Upper lobe of left lung (tissue), 6 donors: Measurements from ENCODE around the gene ZNF142. TPM values are rescaled to one million over a fixed set of nuclear protein-coding genes. Genes with fewer than 3 reads are reported as not detected.

Source experiments
- ATAC-seq, 2 donors: fragments of 200-7000 bp; cut with Tn5 transposase; one replicate each; pipeline ENCODE4 v1.9.1; 2022; ENCODE audit warnings: mild to moderate bottlenecking in 2 of 2, moderate library complexity in 2 of 2; ENCODE audit not compliant: low FRiP score in 2 of 2
- DNase-seq, 2 donors: peaks; one replicate each; pipeline ENCODE4 v3.0.0-alpha.2; 2019 to 2020
- H3K27ac ChIP-seq, 4 donors: fragments of 200-600 bp; sonication (generic); one replicate each; pipeline ENCODE4 v1.5.1; 2016 to 2019
- H3K27me3 ChIP-seq, 4 donors: fragments of 200-600 bp; sonication (generic); one replicate each; pipeline ENCODE4 v1.5.1; 2017 to 2019
- H3K36me3 ChIP-seq, 4 donors: fragments of 200-600 bp; sonication (generic); one replicate each; pipeline ENCODE4 v1.5.1; 2016 to 2019
- H3K4me1 ChIP-seq, 4 donors: fragments of 200-600 bp; sonication (generic); one replicate each; pipeline ENCODE4 v1.5.1; 2018 to 2019
- H3K4me3 ChIP-seq, 4 donors: fragments of 200-600 bp; sonication (generic); one replicate each; pipeline ENCODE4 v1.5.1; 2017 to 2019; ENCODE audit warnings: mild to moderate bottlenecking in 2 of 4, moderate library complexity in 1 of 4
- H3K9me3 ChIP-seq, 4 donors: fragments of 200-600 bp; sonication (generic); one replicate each; pipeline ENCODE4 v1.5.1; 2018 to 2019
- EP300 ChIP-seq, 4 donors: sonication (generic); formaldehyde crosslinking; IDR thresholded peaks; one replicate each; pipeline ENCODE4 v1.5.1; 2017; ENCODE audit warnings: antibody characterized with exemption in 4 of 4, control low read depth in 2 of 4
- POLR2A ChIP-seq, 4 donors: fragments of 450-650 bp; IDR thresholded peaks; one replicate each; pipeline ENCODE4 v1.5.1; 2016 to 2017; ENCODE audit warnings: antibody characterized with exemption in 4 of 4, mild to moderate bottlenecking in 2 of 4
- POLR2AphosphoS5 ChIP-seq, 2 donors: sonication (generic); formaldehyde crosslinking; IDR thresholded peaks; one replicate each; pipeline ENCODE4 v1.5.1; 2017; ENCODE audit warnings: antibody characterized with exemption in 2 of 2
- WGBS, 2 donors: methylation state at CpG; one replicate each; pipeline ENCODE4 v1.1.5; 2017 to 2018; 5-methylcytosine and 5-hydroxymethylcytosine counted together
- total RNA-seq, 6 donors: library from RNA; depleted of rRNA in 4 of 6; stranded (reverse); fragments of >200 nt in 4 of 6; gene quantifications; one replicate each; pipeline versions ENCODE4 v1.1.0 to v1.2.1, GENCODE V29; 2016 to 2021
- TF ChIP-seq, protein P1 (sequence below), 6 experiments: fragments of 450-650 bp in 4 of 6; fragments of 200-600 bp in 2 of 6; sonication (generic) in 2 of 6; IDR thresholded peaks; one replicate each; pipeline ENCODE4 v1.5.1; 2016 to 2019; ENCODE audit warnings: antibody characterized with exemption in 6 of 6
- donor health status: DM: no; HTN: no; CAD: no; lungs with moderate emphysema.
- donor health status: DM: no; HTN: yes; CAD: no; lungs with severe emphysema.

ZNF142 gene
- total RNA-seq, 6 donors from 2014 or later, result 17.1 to 58.7 (median 24.6) TPM

DNA sequence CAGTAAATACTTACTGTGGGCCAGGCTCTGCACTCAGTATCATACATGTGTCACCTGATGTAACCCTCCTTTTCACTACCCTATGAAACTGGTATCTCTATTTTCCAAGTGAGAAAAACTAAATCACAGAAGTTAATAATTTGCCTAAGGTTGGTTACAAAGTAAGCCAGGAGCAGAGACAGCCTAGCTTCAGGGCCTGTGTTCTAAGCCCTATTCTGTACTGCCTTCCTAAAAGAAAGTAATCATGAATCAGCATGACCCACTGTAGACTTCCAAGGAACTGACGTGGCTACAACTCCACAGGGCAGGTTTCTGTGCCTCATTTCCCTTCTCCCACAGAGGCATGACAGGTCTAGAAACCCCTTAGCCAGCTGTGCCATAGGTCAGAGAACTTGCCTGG is 14.3 kb downstream of the ZNF142 start:
- Histone ChIP-seq H3K4me1 (no peaks in the 10 kb centered on the region), H3K36me3 (peaks cover 35 to 97% (median 81%) of the 10 kb centered on the region in 4 donors), H3K4me3 (no peak overlapping the region), H3K27me3 (no peaks in the 10 kb centered on the region), H3K27ac (no peak overlapping the region), H3K9me3 (no peaks in the 10 kb centered on the region)
- DNase-seq (no peak), ATAC-seq (no peak)
- WGBS, 2 donors, result 82 to 100% methylated on average over 1 of the region's 1 CpG
- TF ChIP-seq POLR2AphosphoS5 (IDR thresholded peaks at IDR 0.05), result no peak

- no peaks in the 10 kb centered on the region for H3K4me1 ChIP-seq
- WGBS, 2 donors, result 94 to 96% methylated on average over 6 to 7 of the region's 11 CpGs
- peaks cover 36 to 97% (median 80%) of the 10 kb centered on the region in 4 donors for H3K36me3 ChIP-seq
- no peak overlapping the region for H3K27ac ChIP-seq
- DNase-seq (no peak), ATAC-seq (no peak)
- no peaks in the 10 kb centered on the region for H3K9me3 ChIP-seq
- no peak for TF ChIP-seq EP300 (IDR thresholded peaks at IDR 0.05)
- no peak for TF ChIP-seq POLR2AphosphoS5 (IDR thresholded peaks at IDR 0.05)
- H3K27me3 ChIP-seq, result no peaks in the 10 kb centered on the region
- H3K4me3 ChIP-seq, result no peak overlapping the region
These were observed 14.7 kb downstream of the ZNF142 start for GRCh38 chr2:218644721-218645120.

GRCh38 chr2:218643751-218644310 is 15.6 kb downstream of the ZNF142 start:
- H3K4me3 ChIP-seq, result no peak overlapping the region
- peaks cover 42 to 97% (median 79%) of the 10 kb centered on the region in 4 donors for H3K36me3 ChIP-seq
- H3K9me3 ChIP-seq, result no peaks in the 10 kb centered on the region
- no peaks in the 10 kb centered on the region for H3K4me1 ChIP-seq
- no peak for TF ChIP-seq POLR2A (IDR thresholded peaks at IDR 0.05)
- TF ChIP-seq POLR2AphosphoS5 (IDR thresholded peaks at IDR 0.05), result no peak
- TF ChIP-seq, protein P1, sequence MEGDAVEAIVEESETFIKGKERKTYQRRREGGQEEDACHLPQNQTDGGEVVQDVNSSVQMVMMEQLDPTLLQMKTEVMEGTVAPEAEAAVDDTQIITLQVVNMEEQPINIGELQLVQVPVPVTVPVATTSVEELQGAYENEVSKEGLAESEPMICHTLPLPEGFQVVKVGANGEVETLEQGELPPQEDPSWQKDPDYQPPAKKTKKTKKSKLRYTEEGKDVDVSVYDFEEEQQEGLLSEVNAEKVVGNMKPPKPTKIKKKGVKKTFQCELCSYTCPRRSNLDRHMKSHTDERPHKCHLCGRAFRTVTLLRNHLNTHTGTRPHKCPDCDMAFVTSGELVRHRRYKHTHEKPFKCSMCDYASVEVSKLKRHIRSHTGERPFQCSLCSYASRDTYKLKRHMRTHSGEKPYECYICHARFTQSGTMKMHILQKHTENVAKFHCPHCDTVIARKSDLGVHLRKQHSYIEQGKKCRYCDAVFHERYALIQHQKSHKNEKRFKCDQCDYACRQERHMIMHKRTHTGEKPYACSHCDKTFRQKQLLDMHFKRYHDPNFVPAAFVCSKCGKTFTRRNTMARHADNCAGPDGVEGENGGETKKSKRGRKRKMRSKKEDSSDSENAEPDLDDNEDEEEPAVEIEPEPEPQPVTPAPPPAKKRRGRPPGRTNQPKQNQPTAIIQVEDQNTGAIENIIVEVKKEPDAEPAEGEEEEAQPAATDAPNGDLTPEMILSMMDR (IDR thresholded peaks at IDR 0.05), result no peak
- TF ChIP-seq EP300 (IDR thresholded peaks at IDR 0.05), result no peak
- WGBS, 2 donors, result 91 to 95% methylated on average over 8 to 10 of the region's 10 CpGs
- no peak overlapping the region for H3K27ac ChIP-seq
- ATAC-seq (no peak), DNase-seq (peak in 1 of 2 donors; percentile 49)
- H3K27me3 ChIP-seq, result no peaks in the 10 kb centered on the region

- no peak for ATAC-seq
These were observed 16.6 kb downstream of the ZNF142 start for GRCh38 chr2:218642786-218643185.

GRCh38 chr2:218642121-218642656 is 17.2 kb downstream of the ZNF142 start:
- H3K27ac ChIP-seq, result no peak overlapping the region
- no peaks in the 10 kb centered on the region for H3K4me1 ChIP-seq
- TF ChIP-seq POLR2A (IDR thresholded peaks at IDR 0.05) (no peak), EP300 (IDR thresholded peaks at IDR 0.05) (no peak), POLR2AphosphoS5 (IDR thresholded peaks at IDR 0.05) (no peak)
- TF ChIP-seq, protein P1 (IDR thresholded peaks at IDR 0.05), result no peak
- no peak overlapping the region for H3K4me3 ChIP-seq
- peaks cover 45 to 97% (median 84%) of the 10 kb centered on the region in 4 donors for H3K36me3 ChIP-seq
- DNase-seq (peak in 1 of 2 donors; percentile 66), ATAC-seq (no peak)
- 92% methylated on average over 7 to 18 of the region's 18 CpGs for WGBS, 2 donors
- no peaks in the 10 kb centered on the region for H3K9me3 ChIP-seq
- H3K27me3 ChIP-seq, result no peaks in the 10 kb centered on the region

More at GRCh38 chr2:218642786-218643185, 16.6 kb downstream of the ZNF142 start:
- Histone ChIP-seq H3K27ac (no peak overlapping the region), H3K27me3 (no peaks in the 10 kb centered on the region), H3K4me3 (no peak overlapping the region), H3K9me3 (no peaks in the 10 kb centered on the region), H3K4me1 (no peaks in the 10 kb centered on the region), H3K36me3 (peaks cover 42 to 97% (median 80%) of the 10 kb centered on the region in 4 donors)
- DNase-seq, result peak in 1 of 2 donors; percentile 67
- 94 to 95% methylated on average over 9 to 14 of the region's 17 CpGs for WGBS, 2 donors
- TF ChIP-seq POLR2AphosphoS5 (IDR thresholded peaks at IDR 0.05) (no peak), POLR2A (IDR thresholded peaks at IDR 0.05) (no peak), EP300 (IDR thresholded peaks at IDR 0.05) (no peak)
- TF ChIP-seq, protein P1 (IDR thresholded peaks at IDR 0.05), result no peak

- no peak for ATAC-seq
- no peaks in the 10 kb centered on the region for H3K4me1 ChIP-seq
- H3K9me3 ChIP-seq, result no peaks in the 10 kb centered on the region
- peaks cover 39 to 96% (median 82%) of the 10 kb centered on the region in 4 donors for H3K36me3 ChIP-seq
- 95 to 97% methylated on average over 16 to 18 of the region's 18 CpGs for WGBS, 2 donors
- no peak overlapping the region for H3K27ac ChIP-seq
- peak in 1 of 2 donors; percentile 61 for DNase-seq
- no peaks in the 10 kb centered on the region for H3K27me3 ChIP-seq
- no peak overlapping the region for H3K4me3 ChIP-seq
- TF ChIP-seq POLR2AphosphoS5 (IDR thresholded peaks at IDR 0.05) (no peak), EP300 (IDR thresholded peaks at IDR 0.05) (no peak), POLR2A (IDR thresholded peaks at IDR 0.05) (no peak)
- TF ChIP-seq, protein P1 (IDR thresholded peaks at IDR 0.05), result no peak
These were observed 21.1 kb downstream of the ZNF142 start for GRCh38 chr2:218638372-218638771.
